HG02970 (cell line): ENCODE measurements around the gene ANXA11.
"Not testable (repeated sequence)": the region's sequence is repeated elsewhere in the genome, so short reads cannot be mapped to it uniquely, and the experiment has no call there.

Experiments
- ATAC-seq: cut with Tn5 transposase; IDR thresholded peaks from one replicate; pipeline ENCODE4 v1.9.1; 2021; ENCODE audit warnings: mild to moderate bottlenecking, moderate library complexity, moderate number of reproducible peaks; ENCODE audit not compliant: unreplicated experiment, low FRiP score

Gene ANXA11

DNA sequence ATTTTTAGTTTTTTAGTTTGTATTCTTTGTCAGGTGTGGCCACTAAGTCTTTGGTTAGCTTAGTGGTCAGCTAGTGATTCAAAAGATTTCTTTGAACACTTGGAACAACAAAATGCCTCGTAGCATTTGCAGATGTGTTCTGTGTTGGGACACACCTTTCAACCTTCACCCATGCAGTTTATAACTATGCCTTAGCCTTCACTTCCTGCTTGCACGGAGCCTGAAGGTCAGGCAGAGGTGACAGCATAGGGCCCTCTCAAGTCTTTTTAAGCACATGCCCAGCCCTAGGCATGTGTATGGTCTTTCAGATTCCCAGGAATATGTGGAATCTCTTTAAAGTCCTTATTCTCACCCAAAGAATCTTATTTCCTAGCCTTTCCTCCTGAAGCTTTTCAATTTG, 55.2 kb downstream of the ANXA11 start:
- no peak for ATAC-seq

- no peak for ATAC-seq
These were observed 56.2 kb downstream of the ANXA11 start for GRCh38 chr10:80149123-80149522.

DNA sequence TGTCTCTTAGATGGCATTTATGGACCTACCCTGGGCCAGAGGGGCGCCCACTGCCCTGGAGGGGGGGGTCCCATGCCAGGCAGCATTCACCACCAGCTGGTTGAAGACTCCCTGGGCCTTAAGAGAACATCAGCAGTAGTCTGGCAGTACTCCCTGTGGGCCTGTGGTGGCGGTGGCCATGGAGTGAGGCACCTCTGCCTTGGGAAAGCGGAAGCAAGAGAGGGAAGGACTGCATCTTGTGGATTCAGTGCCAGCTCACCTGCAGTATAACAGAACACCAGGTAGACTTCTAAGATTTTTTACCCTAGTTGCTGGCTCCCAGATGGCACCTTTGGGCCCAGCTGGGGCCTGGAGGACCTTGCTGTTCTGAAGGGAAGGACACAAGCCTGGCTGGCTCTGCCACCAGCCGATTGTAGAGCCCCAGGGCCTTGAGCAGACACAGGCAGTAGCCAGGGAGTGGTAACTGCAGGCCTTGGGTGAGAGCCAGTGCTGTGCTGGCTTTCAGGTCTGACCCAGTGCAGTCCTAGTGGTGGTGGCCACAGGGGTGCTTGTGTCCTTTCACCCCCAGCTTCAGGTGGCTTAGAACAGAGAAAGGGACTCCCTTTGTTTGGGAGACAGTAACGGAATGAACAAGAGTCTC, 57.1 kb downstream of the ANXA11 start:
- ATAC-seq: no peak

DNA sequence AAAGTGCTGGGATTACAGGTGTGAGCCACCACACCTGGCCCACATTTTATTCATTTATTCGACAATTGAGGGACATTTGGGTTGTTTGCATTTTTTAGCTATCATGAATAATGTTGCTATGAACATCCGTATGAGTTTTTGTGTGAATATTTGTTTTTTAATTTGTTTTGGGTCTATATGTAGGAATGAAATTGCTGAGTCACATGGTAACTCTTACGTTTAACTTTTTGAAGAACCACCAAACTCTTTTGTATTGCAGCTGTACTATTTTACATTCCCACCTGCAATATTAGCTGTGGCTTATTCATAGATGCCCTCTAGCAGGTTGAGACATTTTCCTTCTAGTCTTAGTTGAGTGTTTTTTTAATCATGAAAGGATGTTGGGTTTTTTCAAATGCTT, 58.4 kb downstream of the ANXA11 start:
- no peak for ATAC-seq

- not testable (repeated sequence) for ATAC-seq
These were observed 59.7 kb downstream of the ANXA11 start for GRCh38 chr10:80145406-80146308.

GRCh38 chr10:80144696-80145131, 60.6 kb downstream of the ANXA11 start:
- ATAC-seq: no peak

GRCh38 chr10:80144067-80144695, 61.2 kb downstream of the ANXA11 start:
- ATAC-seq: no peak

DNA sequence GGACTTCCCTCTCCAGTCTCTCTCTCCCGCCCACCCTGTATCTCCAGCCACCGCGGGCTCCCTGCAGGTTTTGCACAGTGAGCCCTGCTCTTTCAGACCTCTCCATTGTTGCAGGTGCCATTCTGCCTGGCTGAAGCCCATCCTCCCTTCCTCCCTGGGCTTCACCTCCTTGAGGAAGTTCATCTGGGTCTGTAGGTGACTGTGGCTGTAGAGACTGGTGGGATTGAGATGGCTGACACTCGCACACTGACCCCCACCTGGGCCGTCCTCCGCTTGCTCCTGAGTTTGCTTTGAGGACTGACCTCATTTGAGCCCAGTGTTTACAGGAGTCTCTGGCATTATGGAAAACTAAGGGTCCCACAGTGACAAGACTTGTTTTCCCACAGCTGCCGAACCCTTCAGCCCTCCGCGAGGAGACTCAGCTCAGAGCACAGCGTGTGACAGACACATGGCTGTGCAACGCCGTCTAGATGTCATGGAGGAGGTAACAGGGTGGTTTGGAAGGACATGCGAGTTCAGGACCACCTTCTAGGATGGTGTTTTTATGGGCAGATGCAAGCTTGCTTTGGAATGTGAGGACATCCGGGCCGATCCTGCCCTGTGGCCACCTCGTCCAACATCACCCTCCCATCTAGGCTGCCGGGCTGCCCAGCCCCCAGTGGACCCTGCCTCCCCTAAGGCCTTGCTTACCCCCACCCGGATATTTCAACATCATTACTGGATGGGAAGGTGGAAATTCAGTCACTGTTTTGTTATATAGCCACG, 63.5 kb downstream of the ANXA11 start:
- no peak for ATAC-seq

- ATAC-seq: no peak
These were observed 65.1 kb downstream of the ANXA11 start for GRCh38 chr10:80140251-80140650.

GRCh38 chr10:80139265-80139664, 66.1 kb downstream of the ANXA11 start:
- ATAC-seq: no peak

DNA sequence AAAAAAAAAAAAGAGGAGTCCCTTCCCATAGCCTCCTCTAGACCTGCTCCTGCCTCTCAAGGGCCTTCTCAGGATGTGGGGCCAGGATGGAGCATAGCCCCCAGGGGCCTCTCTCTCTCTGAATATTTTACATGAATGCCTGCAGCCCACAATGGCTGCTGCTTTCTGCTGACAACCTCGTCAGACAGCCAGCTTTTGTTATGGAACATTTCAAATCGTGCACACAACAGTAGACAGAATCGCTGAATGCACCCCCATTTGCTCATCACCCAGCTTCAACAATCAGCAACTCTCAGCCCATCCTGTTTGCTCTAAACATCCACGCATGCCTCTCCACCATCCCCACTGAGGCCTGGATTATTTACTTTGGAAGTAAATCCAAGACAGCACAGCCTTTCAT, 67.4 kb downstream of the ANXA11 start:
- no peak for ATAC-seq

DNA sequence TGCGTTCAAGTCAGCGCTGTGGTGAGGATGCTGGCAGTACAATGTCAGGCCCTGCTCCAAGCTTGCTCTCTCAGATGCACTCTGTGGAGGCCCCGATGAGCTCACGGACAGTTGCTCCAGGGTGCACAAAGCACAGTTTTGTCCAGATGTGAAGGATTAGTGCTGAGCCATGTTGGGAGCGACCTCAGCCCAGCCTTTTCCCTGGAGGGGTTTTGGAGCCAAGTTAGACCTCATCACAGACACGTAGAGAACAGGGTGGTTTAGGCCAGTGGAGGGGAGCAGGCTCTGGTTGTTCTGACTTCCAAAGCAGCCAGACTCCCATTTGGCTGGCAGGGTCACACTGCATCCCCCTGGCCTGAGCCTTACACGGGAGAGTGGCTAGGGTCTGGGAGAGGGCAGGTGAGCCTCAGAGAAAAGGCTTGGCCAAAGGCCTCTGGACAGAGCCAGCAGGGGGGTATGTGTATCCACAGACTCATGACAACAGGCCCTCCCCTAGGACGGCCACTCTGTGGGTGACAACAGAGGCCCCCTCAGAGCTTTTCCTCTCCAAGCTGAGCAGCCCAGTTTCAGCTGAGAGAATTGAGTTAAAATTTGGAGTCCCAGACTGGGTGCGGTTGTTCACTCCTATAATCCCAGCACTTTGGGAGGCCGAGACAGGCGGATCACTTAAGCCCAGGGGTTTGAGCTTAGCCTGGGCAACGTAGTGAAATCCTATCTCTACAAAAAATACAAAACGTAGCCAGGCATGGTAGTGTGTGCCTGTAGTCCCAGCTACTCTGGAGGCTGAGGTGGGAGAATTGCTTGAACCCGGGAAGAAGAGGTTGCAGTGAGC, 68.1 kb downstream of the ANXA11 start:
- ATAC-seq: no peak

GRCh38 chr10:80136134-80136571, 69.2 kb downstream of the ANXA11 start:
- no peak for ATAC-seq

- ATAC-seq: not testable (repeated sequence)
These were observed 71.7 kb downstream of the ANXA11 start for GRCh38 chr10:80133687-80134086.

- ATAC-seq: no peak
These were observed 72.1 kb downstream of the ANXA11 start for GRCh38 chr10:80133206-80133605.

- no peak for ATAC-seq
These were observed 72.8 kb downstream of the ANXA11 start, which contains the start of gene PLAC9 for GRCh38 chr10:80132299-80133139. TSS of gene PLAC9 (plus strand) at chr10:80132730. CDS start at chr10:80132763, 33 bp downstream.

DNA sequence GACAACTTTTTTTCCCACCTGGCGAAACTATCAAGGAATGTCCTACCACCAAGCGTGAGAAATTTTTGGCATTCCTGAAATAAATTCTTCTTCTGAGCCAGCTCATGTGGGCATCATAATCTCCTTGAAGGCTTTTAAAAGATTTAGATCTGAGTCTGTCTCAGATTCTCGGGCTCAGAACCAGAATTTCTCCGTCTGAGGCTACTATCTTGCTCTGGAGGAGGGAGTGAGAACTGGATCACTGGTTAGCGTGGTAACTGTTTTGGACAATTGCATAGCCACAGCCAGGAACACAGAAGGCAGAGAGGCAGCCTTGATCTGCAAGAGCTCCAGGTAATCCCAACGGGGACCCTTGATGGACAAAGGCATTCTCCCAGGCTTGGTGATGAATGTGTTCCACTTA, 73.8 kb downstream of the ANXA11 start:
- no peak for ATAC-seq

- no peak for ATAC-seq
These were observed 78.5 kb downstream of the ANXA11 start for GRCh38 chr10:80126876-80127275.

GRCh38 chr10:80122746-80123145, 82.6 kb downstream of the ANXA11 start:
- no peak for ATAC-seq
